Mammary epithelial cell (primary cell): ENCODE measurements around the gene CFAP52.

Source experiments
- EZH2 ChIP-seq: IDR thresholded peaks from 2 replicates; pipeline ENCODE4 v1.6.1; 2012; ENCODE audit warnings: low read length, inconsistent platforms, borderline replicate concordance
- TF ChIP-seq, protein P1 (sequence below), 2 donors: IDR thresholded peaks in 1 of 2; conservative IDR thresholded peaks in 1 of 2; 2 replicates each; pipeline ENCODE4 v1.5.1; 2011 to 2012; ENCODE audit warnings: inconsistent platforms in 2 of 2, low read length in 2 of 2, mild to moderate bottlenecking in 2 of 2, control low read depth in 1 of 2, low read depth in 1 of 2; ENCODE audit not compliant: insufficient read depth in 1 of 2; ENCODE audit errors: extremely low read depth in 1 of 2

DNA sequence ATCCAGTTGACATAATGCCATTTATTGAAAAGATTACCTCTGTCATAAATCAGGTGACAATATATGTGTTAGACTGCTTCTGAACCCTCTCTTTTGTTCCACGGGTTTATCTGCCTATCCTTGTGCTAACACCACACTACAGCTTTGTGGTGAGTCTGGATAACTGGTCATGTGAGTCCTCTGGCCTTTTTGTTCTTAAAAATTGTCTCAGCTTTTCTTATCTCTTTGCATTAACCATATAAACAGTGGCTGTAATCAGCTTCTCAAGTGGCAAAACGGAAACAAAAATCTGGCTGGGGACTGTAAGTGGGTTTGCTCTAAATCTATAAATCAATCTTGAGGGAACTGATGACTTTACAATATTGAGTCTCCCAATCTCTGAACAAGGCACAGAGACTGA is 45.4 kb upstream of the CFAP52 start:
- TF ChIP-seq, protein P1, sequence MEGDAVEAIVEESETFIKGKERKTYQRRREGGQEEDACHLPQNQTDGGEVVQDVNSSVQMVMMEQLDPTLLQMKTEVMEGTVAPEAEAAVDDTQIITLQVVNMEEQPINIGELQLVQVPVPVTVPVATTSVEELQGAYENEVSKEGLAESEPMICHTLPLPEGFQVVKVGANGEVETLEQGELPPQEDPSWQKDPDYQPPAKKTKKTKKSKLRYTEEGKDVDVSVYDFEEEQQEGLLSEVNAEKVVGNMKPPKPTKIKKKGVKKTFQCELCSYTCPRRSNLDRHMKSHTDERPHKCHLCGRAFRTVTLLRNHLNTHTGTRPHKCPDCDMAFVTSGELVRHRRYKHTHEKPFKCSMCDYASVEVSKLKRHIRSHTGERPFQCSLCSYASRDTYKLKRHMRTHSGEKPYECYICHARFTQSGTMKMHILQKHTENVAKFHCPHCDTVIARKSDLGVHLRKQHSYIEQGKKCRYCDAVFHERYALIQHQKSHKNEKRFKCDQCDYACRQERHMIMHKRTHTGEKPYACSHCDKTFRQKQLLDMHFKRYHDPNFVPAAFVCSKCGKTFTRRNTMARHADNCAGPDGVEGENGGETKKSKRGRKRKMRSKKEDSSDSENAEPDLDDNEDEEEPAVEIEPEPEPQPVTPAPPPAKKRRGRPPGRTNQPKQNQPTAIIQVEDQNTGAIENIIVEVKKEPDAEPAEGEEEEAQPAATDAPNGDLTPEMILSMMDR (conservative IDR thresholded peaks at IDR 0.05 in 1 of 2, IDR thresholded peaks at IDR 0.05 in 1 of 2; ENCODE audit: extremely low read depth in 1 of 2, insufficient read depth in 1 of 2, low read depth in 1 of 2, low read length in 2 of 2), result no peak
- no peak for TF ChIP-seq EZH2
